ENCODE results near the gene RBM47.

DNA sequence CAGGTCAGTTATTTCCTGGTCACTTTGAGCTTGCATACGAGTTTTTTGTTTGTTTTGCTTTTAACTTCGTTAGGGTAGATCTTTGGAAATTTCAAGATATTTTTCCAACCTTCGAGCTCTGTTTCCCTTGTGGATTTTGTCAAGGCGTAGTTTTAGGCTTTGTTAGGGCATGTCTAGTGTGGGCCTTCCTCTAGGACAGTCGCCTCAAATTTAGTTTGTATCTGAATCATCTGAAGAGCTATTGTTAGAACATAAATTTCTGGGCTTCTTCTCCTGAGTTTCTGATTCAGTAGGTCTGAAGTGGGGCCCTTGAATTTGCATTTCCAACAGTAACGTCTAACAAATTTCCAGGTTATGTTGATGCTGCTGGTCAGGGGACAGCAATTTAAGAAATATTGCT is 48.8 kb upstream of the RBM47 start:
- TF ChIP-seq SPI1 (IDR thresholded peaks at IDR 0.05; ENCODE audit: borderline replicate concordance, low read depth) (no peak), POLR2AphosphoS5 (IDR thresholded peaks at IDR 0.05; ENCODE audit: low read depth) (no peak), GABPA (IDR thresholded peaks at IDR 0.05; ENCODE audit: low read depth) (no peak)
- TF ChIP-seq, protein P1, sequence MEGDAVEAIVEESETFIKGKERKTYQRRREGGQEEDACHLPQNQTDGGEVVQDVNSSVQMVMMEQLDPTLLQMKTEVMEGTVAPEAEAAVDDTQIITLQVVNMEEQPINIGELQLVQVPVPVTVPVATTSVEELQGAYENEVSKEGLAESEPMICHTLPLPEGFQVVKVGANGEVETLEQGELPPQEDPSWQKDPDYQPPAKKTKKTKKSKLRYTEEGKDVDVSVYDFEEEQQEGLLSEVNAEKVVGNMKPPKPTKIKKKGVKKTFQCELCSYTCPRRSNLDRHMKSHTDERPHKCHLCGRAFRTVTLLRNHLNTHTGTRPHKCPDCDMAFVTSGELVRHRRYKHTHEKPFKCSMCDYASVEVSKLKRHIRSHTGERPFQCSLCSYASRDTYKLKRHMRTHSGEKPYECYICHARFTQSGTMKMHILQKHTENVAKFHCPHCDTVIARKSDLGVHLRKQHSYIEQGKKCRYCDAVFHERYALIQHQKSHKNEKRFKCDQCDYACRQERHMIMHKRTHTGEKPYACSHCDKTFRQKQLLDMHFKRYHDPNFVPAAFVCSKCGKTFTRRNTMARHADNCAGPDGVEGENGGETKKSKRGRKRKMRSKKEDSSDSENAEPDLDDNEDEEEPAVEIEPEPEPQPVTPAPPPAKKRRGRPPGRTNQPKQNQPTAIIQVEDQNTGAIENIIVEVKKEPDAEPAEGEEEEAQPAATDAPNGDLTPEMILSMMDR (IDR thresholded peaks at IDR 0.05; ENCODE audit: insufficient read depth, low read length), result no peak
- TF ChIP-seq, protein P2, sequence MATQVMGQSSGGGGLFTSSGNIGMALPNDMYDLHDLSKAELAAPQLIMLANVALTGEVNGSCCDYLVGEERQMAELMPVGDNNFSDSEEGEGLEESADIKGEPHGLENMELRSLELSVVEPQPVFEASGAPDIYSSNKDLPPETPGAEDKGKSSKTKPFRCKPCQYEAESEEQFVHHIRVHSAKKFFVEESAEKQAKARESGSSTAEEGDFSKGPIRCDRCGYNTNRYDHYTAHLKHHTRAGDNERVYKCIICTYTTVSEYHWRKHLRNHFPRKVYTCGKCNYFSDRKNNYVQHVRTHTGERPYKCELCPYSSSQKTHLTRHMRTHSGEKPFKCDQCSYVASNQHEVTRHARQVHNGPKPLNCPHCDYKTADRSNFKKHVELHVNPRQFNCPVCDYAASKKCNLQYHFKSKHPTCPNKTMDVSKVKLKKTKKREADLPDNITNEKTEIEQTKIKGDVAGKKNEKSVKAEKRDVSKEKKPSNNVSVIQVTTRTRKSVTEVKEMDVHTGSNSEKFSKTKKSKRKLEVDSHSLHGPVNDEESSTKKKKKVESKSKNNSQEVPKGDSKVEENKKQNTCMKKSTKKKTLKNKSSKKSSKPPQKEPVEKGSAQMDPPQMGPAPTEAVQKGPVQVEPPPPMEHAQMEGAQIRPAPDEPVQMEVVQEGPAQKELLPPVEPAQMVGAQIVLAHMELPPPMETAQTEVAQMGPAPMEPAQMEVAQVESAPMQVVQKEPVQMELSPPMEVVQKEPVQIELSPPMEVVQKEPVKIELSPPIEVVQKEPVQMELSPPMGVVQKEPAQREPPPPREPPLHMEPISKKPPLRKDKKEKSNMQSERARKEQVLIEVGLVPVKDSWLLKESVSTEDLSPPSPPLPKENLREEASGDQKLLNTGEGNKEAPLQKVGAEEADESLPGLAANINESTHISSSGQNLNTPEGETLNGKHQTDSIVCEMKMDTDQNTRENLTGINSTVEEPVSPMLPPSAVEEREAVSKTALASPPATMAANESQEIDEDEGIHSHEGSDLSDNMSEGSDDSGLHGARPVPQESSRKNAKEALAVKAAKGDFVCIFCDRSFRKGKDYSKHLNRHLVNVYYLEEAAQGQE (IDR thresholded peaks at IDR 0.05; ENCODE audit: insufficient replicate concordance, low read depth), result no peak
